ENCODE results near the gene INF2.
A peak's percentile ranks its signal among the peaks of the same experiment; 100 is the strongest.

INF2 gene

DNA sequence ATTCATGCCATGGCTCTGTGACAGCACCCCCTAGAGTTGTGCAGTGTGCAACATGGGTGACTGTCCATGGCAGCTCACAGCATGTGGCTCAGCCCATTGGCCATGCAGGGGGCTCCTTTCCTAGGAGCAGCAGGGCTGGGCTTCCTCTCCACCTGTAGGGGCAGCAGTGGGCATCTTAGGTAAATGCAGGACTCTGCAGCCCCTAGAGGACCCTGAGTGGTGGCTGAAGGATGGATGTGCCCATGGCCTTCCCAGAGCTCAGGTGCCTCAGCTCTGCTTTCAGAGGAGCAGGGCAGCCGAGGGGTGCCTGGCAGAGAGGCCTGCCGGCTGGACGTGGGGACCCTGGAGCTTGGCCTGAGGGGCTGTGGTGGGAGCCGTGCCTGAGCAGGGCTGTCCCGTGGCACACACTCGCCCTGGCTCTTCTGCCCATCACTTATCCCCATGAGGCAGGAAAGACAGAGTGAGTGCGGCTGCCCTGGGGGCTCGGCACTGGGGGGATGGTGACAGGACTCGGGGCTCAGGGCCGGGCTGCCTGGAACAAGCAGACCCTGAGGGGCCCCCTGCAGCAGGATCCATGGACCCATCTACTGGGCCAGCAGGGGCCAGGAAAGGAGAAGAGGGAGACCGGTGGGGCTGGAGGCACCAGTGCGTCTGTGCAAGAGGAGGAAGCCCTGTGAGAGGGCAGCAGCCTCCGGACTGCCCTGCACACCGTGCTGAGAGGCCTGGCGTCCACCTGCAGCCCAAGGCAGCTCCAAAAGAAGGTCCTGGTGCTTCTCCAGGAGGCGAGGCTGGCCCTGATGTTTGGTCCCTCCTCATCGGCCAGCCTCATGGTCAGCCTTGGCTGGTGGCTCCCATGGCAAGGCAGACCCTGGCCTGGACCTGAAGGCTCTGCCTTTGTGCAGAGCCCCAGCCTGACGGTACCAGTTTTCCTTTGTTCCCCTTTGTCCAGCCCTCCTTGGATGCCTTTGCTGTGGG, 42.2 kb downstream of the INF2 start:
- CTCF ChIA-PET, result interaction anchor here (0.6 kb wide), 1 partner anchor 21 kb away, joined by 3 read pairs; no protein-coding TSS in a partner anchor
- TF ChIP-seq FOXA1 (IDR thresholded peaks at IDR 0.05), result no peak
- POLR2A ChIA-PET, result interaction anchor here (0.7 kb wide), 1 partner anchor 21 kb away, joined by 3 read pairs; the partner anchor contains the start of gene SIVA1
- peak; percentile 48 for DNase-seq (ENCODE audit: extremely low spot score)

DNA sequence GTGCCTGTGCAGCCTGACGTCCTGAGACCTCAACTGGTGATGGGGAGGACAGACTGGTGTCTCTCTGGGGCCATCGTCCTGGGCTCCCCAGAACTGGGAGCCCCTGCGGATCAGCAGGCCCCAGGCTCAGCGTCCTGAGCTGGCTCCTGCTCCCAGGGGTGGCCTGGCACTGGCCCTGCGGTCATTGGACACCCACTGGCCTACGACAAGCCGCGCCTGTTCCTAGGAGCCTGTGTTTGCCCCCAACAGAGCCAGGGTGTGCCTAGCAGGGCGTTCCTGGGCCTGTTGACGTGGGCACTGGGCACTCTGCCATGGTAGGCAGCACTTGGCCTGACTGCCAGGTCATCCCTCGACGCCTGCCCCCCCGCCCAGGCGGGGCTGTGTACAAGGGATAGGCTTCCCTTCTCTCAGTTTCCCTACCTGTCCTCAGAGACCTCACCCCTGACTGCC, 43.0 kb downstream of the INF2 start:
- CTCF ChIA-PET, result interaction anchor here (0.6 kb wide), 1 partner anchor 20 kb away, joined by 3 read pairs; no protein-coding TSS in a partner anchor
- no peak for TF ChIP-seq FOXM1 (IDR thresholded peaks at IDR 0.05; ENCODE audit: borderline replicate concordance)
- TF ChIP-seq ZNF384 (IDR thresholded peaks at IDR 0.05), result no peak
- no peak for TF ChIP-seq ARNT (IDR thresholded peaks at IDR 0.05)
- no peak for TF ChIP-seq HDGF (IDR thresholded peaks at IDR 0.05; ENCODE audit: borderline replicate concordance)
- TF ChIP-seq L3MBTL2 (conservative IDR thresholded peaks at IDR 0.05), result no peak
- no peak for TF ChIP-seq SP1 (IDR thresholded peaks at IDR 0.05)
- TF ChIP-seq FOXA1 (IDR thresholded peaks at IDR 0.05), result no peak
- DNase-seq (ENCODE audit: extremely low spot score), result no peak
- POLR2A ChIA-PET, result no interaction called here

GRCh38 chr14:104732931-104733681, 43.7 kb downstream of the INF2 start:
- CTCF ChIA-PET, result interaction anchor here (0.5 kb wide), 1 partner anchor 1435 kb away, joined by 3 read pairs; no protein-coding TSS in a partner anchor
- no peak for DNase-seq (ENCODE audit: extremely low spot score)
- POLR2A ChIA-PET, result interaction anchor here (1.5 kb wide), 1 partner anchor 19 kb away, joined by 6 read pairs; the partner anchor contains the start of gene SIVA1
- no peak for TF ChIP-seq SP1 (IDR thresholded peaks at IDR 0.05)

- CTCF ChIA-PET, result interaction anchor here (1.4 kb wide), 1 partner anchor 18 kb away, joined by 3 read pairs; no protein-coding TSS in a partner anchor
- POLR2A ChIA-PET, result interaction anchor here (1.5 kb wide), 1 partner anchor 18 kb away, joined by 6 read pairs; the partner anchor contains the start of gene SIVA1
- TF ChIP-seq BHLHE40 (IDR thresholded peaks at IDR 0.05; ENCODE audit: borderline replicate concordance) (no peak), FOXK2 (IDR thresholded peaks at IDR 0.05) (no peak), ZNF384 (IDR thresholded peaks at IDR 0.05) (no peak), FOXA1 (IDR thresholded peaks at IDR 0.05) (no peak), L3MBTL2 (conservative IDR thresholded peaks at IDR 0.05) (no peak), FOXM1 (IDR thresholded peaks at IDR 0.05; ENCODE audit: borderline replicate concordance) (no peak), CTBP1 (IDR thresholded peaks at IDR 0.05; ENCODE audit: borderline replicate concordance) (no peak), NFRKB (IDR thresholded peaks at IDR 0.05) (no peak), SUZ12 (IDR thresholded peaks at IDR 0.05) (no peak)
- DNase-seq (ENCODE audit: extremely low spot score), result no peak
These were observed 44.7 kb downstream of the INF2 start for GRCh38 chr14:104734051-104734587.

GRCh38 chr14:104734601-104734990, 45.2 kb downstream of the INF2 start:
- no peak for DNase-seq (ENCODE audit: extremely low spot score)
- ChIA-PET POLR2A (interaction anchor here (1.5 kb wide), 1 partner anchor 18 kb away, joined by 6 read pairs; the partner anchor contains the start of gene SIVA1), CTCF (interaction anchor here (1.4 kb wide), 1 partner anchor 18 kb away, joined by 3 read pairs; no protein-coding TSS in a partner anchor)

DNA sequence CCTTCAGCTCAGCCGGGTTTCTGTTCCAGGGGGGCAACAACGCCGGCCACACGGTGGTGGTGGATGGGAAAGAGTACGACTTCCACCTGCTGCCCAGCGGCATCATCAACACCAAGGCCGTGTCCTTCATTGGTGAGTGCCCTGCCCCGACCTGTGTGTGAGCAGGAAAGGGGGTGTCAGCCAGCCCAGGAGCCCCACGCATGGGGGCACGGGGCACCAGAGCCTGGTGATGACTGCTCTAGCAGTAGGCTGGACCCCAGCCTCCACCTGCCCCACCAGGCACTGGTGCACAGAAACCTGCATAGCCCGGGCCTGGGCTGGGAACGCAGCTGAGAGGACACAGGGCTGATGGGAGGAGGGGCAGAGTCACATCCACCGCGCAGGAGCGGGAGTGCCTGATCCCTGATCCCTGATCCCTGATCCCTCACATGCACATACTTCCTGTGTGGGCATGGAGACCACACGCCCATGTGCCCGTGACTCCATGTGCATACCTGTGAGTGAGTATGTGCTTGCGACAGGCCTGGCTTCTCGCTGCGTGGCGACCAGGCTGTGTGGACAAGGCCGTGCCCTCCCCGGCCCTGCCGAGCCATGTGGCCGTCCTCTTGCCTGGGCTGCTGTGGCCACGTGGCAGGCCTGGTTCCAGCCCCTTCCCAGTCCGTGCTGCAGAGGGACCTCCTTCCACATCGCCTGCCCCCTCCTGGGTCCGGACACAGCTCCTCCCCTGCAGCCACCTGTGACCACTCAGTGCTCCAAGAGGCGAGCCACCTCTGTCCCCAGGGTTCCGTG, 45.8 kb downstream of the INF2 start:
- no peak for DNase-seq (ENCODE audit: extremely low spot score)
- no peak for TF ChIP-seq FOXA1 (IDR thresholded peaks at IDR 0.05)
- no peak for TF ChIP-seq HDGF (IDR thresholded peaks at IDR 0.05; ENCODE audit: borderline replicate concordance)
- TF ChIP-seq TARDBP (IDR thresholded peaks at IDR 0.05), result no peak
- POLR2A ChIA-PET, result interaction anchor here (2.8 kb wide), 1 partner anchor 17 kb away, joined by 16 read pairs; the partner anchor contains the start of gene SIVA1
- CTCF ChIA-PET, result interaction anchor here (1.4 kb wide), 1 partner anchor 17 kb away, joined by 3 read pairs; no protein-coding TSS in a partner anchor

More at GRCh38 chr14:104734601-104734990, 45.2 kb downstream of the INF2 start:
- no peak for TF ChIP-seq NFRKB (IDR thresholded peaks at IDR 0.05)
- no peak for TF ChIP-seq CTBP1 (IDR thresholded peaks at IDR 0.05; ENCODE audit: borderline replicate concordance)
- TF ChIP-seq LEF1 (IDR thresholded peaks at IDR 0.05; ENCODE audit: borderline replicate concordance), result no peak
- no peak for TF ChIP-seq SP1 (IDR thresholded peaks at IDR 0.05)
- TF ChIP-seq ZNF384 (IDR thresholded peaks at IDR 0.05), result no peak
- TF ChIP-seq TARDBP (IDR thresholded peaks at IDR 0.05), result no peak
- no peak for TF ChIP-seq L3MBTL2 (conservative IDR thresholded peaks at IDR 0.05)
- no peak for TF ChIP-seq SUZ12 (IDR thresholded peaks at IDR 0.05)

GRCh38 chr14:104735830-104736642, 46.6 kb downstream of the INF2 start:
- ChIA-PET POLR2A (interaction anchor here (2.8 kb wide), 1 partner anchor 16 kb away, joined by 16 read pairs; the partner anchor contains the start of gene SIVA1), CTCF (interaction anchor here (1.4 kb wide), 1 partner anchor 16 kb away, joined by 3 read pairs; no protein-coding TSS in a partner anchor)
- TF ChIP-seq FOXM1 (IDR thresholded peaks at IDR 0.05; ENCODE audit: borderline replicate concordance), result no peak
- TF ChIP-seq PKNOX1 (IDR thresholded peaks at IDR 0.05), result no peak
- TF ChIP-seq ARNT (IDR thresholded peaks at IDR 0.05), result no peak
- TF ChIP-seq NFRKB (IDR thresholded peaks at IDR 0.05), result no peak
- DNase-seq (ENCODE audit: extremely low spot score), result no peak

Data from HEK293T (cell line).